ENCODE data around the gene PRR18. TPM values are rescaled to one million over a fixed set of nuclear protein-coding genes. Genes with fewer than 3 reads are reported as not detected.

Gene PRR18
- total RNA-seq, 1 donor from 2014 or later: not detected

GRCh38 chr6:166338854-166339253 is 30.7 kb upstream of the PRR18 start:
- no peak overlapping the region for H3K27ac ChIP-seq
- no peaks in the 10 kb centered on the region for H3K9me3 ChIP-seq
- TF ChIP-seq CTCF (IDR thresholded peaks at IDR 0.05): no peak
- no peaks in the 10 kb centered on the region for H3K27me3 ChIP-seq
- intact Hi-C loops (cut with DNase I): no loop called here
- peaks cover 12 to 17% of the 10 kb centered on the region in 2 donors for H3K4me1 ChIP-seq
- H3K36me3 ChIP-seq: peaks cover 9 to 10% of the 10 kb centered on the region in 2 donors
- H3K4me3 ChIP-seq: no peak overlapping the region
- no peak for DNase-seq (ENCODE audit: low spot score in 2 of 2)

DNA sequence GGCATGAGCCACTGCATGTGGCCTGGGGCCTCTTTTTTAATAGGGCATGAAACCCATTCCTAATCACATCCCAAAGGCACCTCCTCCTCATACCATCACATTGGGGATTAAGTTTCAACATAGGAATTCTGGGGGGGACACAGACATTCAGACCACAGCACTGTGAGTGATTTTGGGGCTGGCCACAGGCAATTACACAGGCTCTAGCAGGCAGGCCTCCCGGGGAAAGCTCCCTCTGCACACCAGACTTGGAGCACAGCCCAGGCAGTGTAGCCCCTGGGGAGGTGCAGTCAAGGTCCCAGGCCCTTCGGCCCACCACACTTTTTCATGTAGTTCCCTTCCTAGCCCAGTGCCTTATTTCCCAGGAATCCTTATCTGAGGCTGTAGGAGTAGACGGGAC is 28.7 kb upstream of the PRR18 start:
- Histone ChIP-seq H3K4me3 (no peak overlapping the region), H3K27ac (no peak overlapping the region), H3K36me3 (peaks cover 9 to 10% of the 10 kb centered on the region in 2 donors), H3K4me1 (peaks cover 12 to 17% of the 10 kb centered on the region in 2 donors), H3K27me3 (no peaks in the 10 kb centered on the region), H3K9me3 (no peaks in the 10 kb centered on the region)
- no peak for TF ChIP-seq CTCF (IDR thresholded peaks at IDR 0.05)
- intact Hi-C loops (cut with DNase I): no loop called here
- DNase-seq (ENCODE audit: low spot score in 2 of 2): no peak

DNA sequence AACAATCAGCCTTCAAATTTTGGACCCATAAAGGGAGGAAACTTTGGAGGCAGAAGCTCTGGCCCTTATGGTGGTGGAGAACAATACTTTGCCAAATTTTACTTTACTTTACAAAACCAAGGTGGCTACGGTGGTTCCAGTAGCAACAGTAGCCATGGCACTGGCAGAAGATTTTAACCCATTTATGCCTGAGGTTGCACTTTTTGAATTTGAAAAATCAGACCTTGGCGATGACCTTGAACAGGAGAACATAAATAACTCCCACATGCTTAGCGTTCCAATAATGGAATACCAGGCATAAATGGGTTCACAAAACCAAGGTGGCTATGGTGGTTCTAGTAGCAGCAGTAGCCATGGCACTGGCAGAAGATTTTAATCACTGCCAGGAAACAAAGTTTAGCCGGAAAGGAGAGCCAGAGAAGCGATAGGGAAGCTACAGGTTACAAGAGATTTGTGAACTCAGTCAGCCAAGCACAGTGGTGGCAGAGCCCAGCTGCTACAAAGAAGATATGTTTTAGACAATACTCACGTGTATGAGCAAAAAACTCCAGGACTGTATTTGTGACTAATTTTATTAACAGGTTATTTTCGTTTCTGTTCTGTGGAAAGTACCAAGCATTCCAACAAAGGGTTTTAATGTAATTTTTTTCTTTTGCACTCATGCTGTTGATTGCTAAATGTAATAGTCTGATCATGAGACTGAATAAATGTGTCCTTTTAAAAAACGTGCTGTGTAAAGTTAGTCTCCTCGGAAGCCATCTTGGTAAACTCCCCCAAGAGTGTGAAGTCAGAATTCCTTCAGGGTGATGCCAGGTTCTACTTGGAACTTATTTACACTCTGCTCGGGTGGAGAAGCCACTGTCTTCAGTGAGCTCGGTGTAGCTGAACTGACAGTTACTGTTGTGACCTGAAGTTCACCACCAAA is 27.4 kb upstream of the PRR18 start:
- no peak for DNase-seq (ENCODE audit: low spot score in 2 of 2)
- Histone ChIP-seq H3K27ac (no peak overlapping the region), H3K4me3 (no peak overlapping the region), H3K27me3 (no peaks in the 10 kb centered on the region), H3K9me3 (no peaks in the 10 kb centered on the region), H3K36me3 (peaks cover 9 to 10% of the 10 kb centered on the region in 2 donors), H3K4me1 (peaks cover 5 to 7% of the 10 kb centered on the region in 2 donors)
- intact Hi-C loops (cut with DNase I): no loop called here
- TF ChIP-seq CTCF (IDR thresholded peaks at IDR 0.05): no peak

GRCh38 chr6:166334878-166335277 is 26.7 kb upstream of the PRR18 start:
- H3K27me3 ChIP-seq: no peaks in the 10 kb centered on the region
- no peak overlapping the region for H3K27ac ChIP-seq
- H3K4me1 ChIP-seq: peaks cover 0 to 2% of the 10 kb centered on the region in 2 donors
- no peaks in the 10 kb centered on the region for H3K9me3 ChIP-seq
- H3K4me3 ChIP-seq: no peak overlapping the region
- intact Hi-C loops (cut with DNase I): no loop called here
- TF ChIP-seq CTCF (IDR thresholded peaks at IDR 0.05): no peak
- H3K36me3 ChIP-seq: peaks cover 9 to 10% of the 10 kb centered on the region in 2 donors
- DNase-seq (ENCODE audit: low spot score in 2 of 2): no peak

- peaks cover 9 to 10% of the 10 kb centered on the region in 2 donors for H3K36me3 ChIP-seq
Measured at GRCh38 chr6:166333172-166333995, 25.2 kb upstream of the PRR18 start.

More at GRCh38 chr6:166333172-166333995, 25.2 kb upstream of the PRR18 start:
- Histone ChIP-seq H3K9me3 (no peaks in the 10 kb centered on the region), H3K4me1 (peaks cover 0 to 2% of the 10 kb centered on the region in 2 donors), H3K27me3 (no peaks in the 10 kb centered on the region), H3K27ac (peak overlapping the region in 1 of 2 donors; percentile 4), H3K4me3 (no peak overlapping the region)
- DNase-seq (ENCODE audit: low spot score in 2 of 2): no peak
- no peak for TF ChIP-seq CTCF (IDR thresholded peaks at IDR 0.05)
- intact Hi-C loops (cut with DNase I): no loop called here
